ENCODE results near the gene MXRA7. TPM values are rescaled to one million over a fixed set of nuclear protein-coding genes. Genes with fewer than 3 reads are reported as not detected.
"Not testable (repeated sequence)": the region's sequence is repeated elsewhere in the genome, so short reads cannot be mapped to it uniquely, and the experiment has no call there.

The MXRA7 gene
- total RNA-seq, 2 donors from 2014 or later, result 76.1 to 285 TPM

- Histone ChIP-seq H3K9me3 (no peaks in the 10 kb centered on the region), H3K27me3 (replicated peaks; ENCODE audit: insufficient read depth) (no peaks in the 10 kb centered on the region), H3K4me1 (replicated peaks) (peaks cover 5% of the 10 kb centered on the region), H3K4me3 (no peak overlapping the region), H3K36me3 (peaks cover 6% of the 10 kb centered on the region in 2 donors), H3K27ac (no peak overlapping the region)
- WGBS, result 27% methylated on average over 4 of the region's 4 CpGs
- intact Hi-C loops (cut with DNase I), result loop anchor here (5.0 kb wide), 5 partner anchors 33 to 193 kb away; no protein-coding TSS in a partner anchor
- TF ChIP-seq CTCF (IDR thresholded peaks at IDR 0.05), result peak; percentile 73 to 84 (median 76)
- TF ChIP-seq POLR2AphosphoS5 (IDR thresholded peaks at IDR 0.05), result peak; percentile 19
- TF ChIP-seq POLR2A (IDR thresholded peaks at IDR 0.05), result no peak
- DNase-seq (ENCODE audit: low spot score), result peak; percentile 44
Measured at GRCh38 chr17:76714822-76715495, 4.2 kb upstream of the MXRA7 start.

GRCh38 chr17:76714336-76714735 lies 3.6 kb upstream of the MXRA7 start:
- H3K27me3 ChIP-seq (replicated peaks; ENCODE audit: insufficient read depth), result no peaks in the 10 kb centered on the region
- 69% methylated on average over 5 of the region's 5 CpGs for WGBS
- H3K4me3 ChIP-seq, result no peak overlapping the region
- H3K9me3 ChIP-seq, result no peaks in the 10 kb centered on the region
- H3K27ac ChIP-seq, result no peak overlapping the region
- intact Hi-C loops (cut with DNase I), result loop anchor here (5.0 kb wide), 2 partner anchors 42 to 157 kb away; no protein-coding TSS in a partner anchor
- no peak for DNase-seq (ENCODE audit: low spot score)
- H3K4me1 ChIP-seq (replicated peaks), result peaks cover 5% of the 10 kb centered on the region
- H3K36me3 ChIP-seq, result peaks cover under 1 to 5% of the 10 kb centered on the region in 2 donors
- no peak for TF ChIP-seq POLR2AphosphoS5 (IDR thresholded peaks at IDR 0.05)
- TF ChIP-seq CTCF (IDR thresholded peaks at IDR 0.05), result no peak
- TF ChIP-seq POLR2A (IDR thresholded peaks at IDR 0.05), result no peak

GRCh38 chr17:76713765-76714164 lies 3.0 kb upstream of the MXRA7 start:
- Histone ChIP-seq H3K9me3 (no peaks in the 10 kb centered on the region), H3K4me1 (replicated peaks) (peaks cover 5% of the 10 kb centered on the region), H3K36me3 (peaks cover 0 to 5% of the 10 kb centered on the region in 2 donors), H3K27ac (no peak overlapping the region), H3K27me3 (replicated peaks; ENCODE audit: insufficient read depth) (no peaks in the 10 kb centered on the region), H3K4me3 (no peak overlapping the region)
- TF ChIP-seq CTCF (IDR thresholded peaks at IDR 0.05) (no peak), POLR2AphosphoS5 (IDR thresholded peaks at IDR 0.05) (no peak), POLR2A (IDR thresholded peaks at IDR 0.05) (no peak)
- no peak for DNase-seq (ENCODE audit: low spot score)
- intact Hi-C loops (cut with DNase I), result loop anchor here (5.0 kb wide), 2 partner anchors 41 to 156 kb away; no protein-coding TSS in a partner anchor
- WGBS, result 94% methylated on average over 7 of the region's 7 CpGs

GRCh38 chr17:76712321-76712720 lies 1.6 kb upstream of the MXRA7 start:
- H3K4me1 ChIP-seq (replicated peaks), result not testable (repeated sequence)
- 70% methylated on average over 7 of the region's 7 CpGs for WGBS

GRCh38 chr17:76709951-76710862 lies 558 bp downstream of the MXRA7 start:
- peak overlapping the region; percentile 86 for H3K27ac ChIP-seq
- H3K4me1 ChIP-seq (replicated peaks); H3K9me3 ChIP-seq; H3K36me3 ChIP-seq; DNase-seq (ENCODE audit: low spot score); H3K27me3 ChIP-seq (replicated peaks; ENCODE audit: insufficient read depth): not testable (repeated sequence)
- H3K4me3 ChIP-seq, result peak overlapping the region; percentile 50 to 54
- intact Hi-C loops (cut with DNase I), result loop anchor here (1.0 to 5.0 kb wide), 3 partner anchors 16 to 153 kb away; partner anchors contain the start of genes JMJD6 and METTL23
- WGBS, result 5% methylated on average over 22 of the region's 79 CpGs

More at GRCh38 chr17:76712321-76712720, 1.6 kb upstream of the MXRA7 start:
- H3K27me3 ChIP-seq (replicated peaks; ENCODE audit: insufficient read depth); DNase-seq (ENCODE audit: low spot score); H3K36me3 ChIP-seq; H3K27ac ChIP-seq; H3K9me3 ChIP-seq; H3K4me3 ChIP-seq: not testable (repeated sequence)
- intact Hi-C loops (cut with DNase I), result loop anchor here (5.0 kb wide), 2 partner anchors 40 to 155 kb away; no protein-coding TSS in a partner anchor
